Breast epithelium (tissue), 3 donors: Measurements from ENCODE around the gene PIK3R5.

ENCODE experiments used
- CTCF ChIP-seq, 3 donors: fragments of 450-650 bp; IDR thresholded peaks; one replicate each; pipeline ENCODE4 v1.5.1; 2016 to 2017; ENCODE audit warnings: antibody characterized with exemption in 3 of 3, mild to moderate bottlenecking in 3 of 3, moderate library complexity in 3 of 3
- POLR2A ChIP-seq: fragments of 450-650 bp; IDR thresholded peaks from one replicate; pipeline ENCODE4 v1.6.1; 2016; ENCODE audit warnings: antibody characterized with exemption, mild to moderate bottlenecking, moderate library complexity

GRCh38 chr17:9006175-9006767 lies 40.8 kb upstream of the PIK3R5 start:
- TF ChIP-seq POLR2A (no peak), CTCF (IDR thresholded peaks at IDR 0.05) (no peak)
